IgD-negative memory B cell (primary cell): ENCODE data around the gene SPOPL. TPM values are rescaled to one million over a fixed set of nuclear protein-coding genes. Genes with fewer than 3 reads are reported as not detected.
"Not testable (repeated sequence)": the region's sequence is repeated elsewhere in the genome, so short reads cannot be mapped to it uniquely, and the experiment has no call there.

Source experiments
- H3K27ac Mint-ChIP-seq, 3 donors: one replicate each; pipeline ENCODE4 v1.8.0; 2020 to 2022; ENCODE audit warnings: mild to moderate bottlenecking in 3 of 3, mixed read lengths in 3 of 3, moderate library complexity in 1 of 3
- H3K27me3 Mint-ChIP-seq: one replicate; pipeline ENCODE4 v1.8.0; 2021; ENCODE audit warnings: mixed read lengths
- H3K36me3 Mint-ChIP-seq: one replicate; pipeline ENCODE4 v1.8.0; 2020; ENCODE audit warnings: mild to moderate bottlenecking, mixed read lengths
- H3K4me1 Mint-ChIP-seq, 3 donors: one replicate each; pipeline ENCODE4 v1.8.0; 2020 to 2022; ENCODE audit warnings: mixed read lengths in 3 of 3, mild to moderate bottlenecking in 1 of 3
- H3K4me3 Mint-ChIP-seq, 4 donors: one replicate each; pipeline ENCODE4 v1.8.0; 2020 to 2022; ENCODE audit warnings: mild to moderate bottlenecking in 4 of 4, mixed read lengths in 4 of 4, moderate library complexity in 3 of 4
- H3K9me3 Mint-ChIP-seq, 3 donors: one replicate each; pipeline ENCODE4 v1.8.0; 2020 to 2021; ENCODE audit warnings: mixed read lengths in 3 of 3, mild to moderate bottlenecking in 1 of 3
- polyA plus RNA-seq: library from polyadenylated mRNA; unstranded; fragments of 300-500 nt; fragmentation: Illumina TruSeq; gene quantifications from one replicate; pipeline ENCODE4 v1.2.3, GENCODE V29; 2021

SPOPL gene
- polyA plus RNA-seq, 1 donor from 2014 or later: 7.7 TPM

- Mint-ChIP-seq H3K4me3 (peak overlapping the region; percentile 98 to 100 (median 99)), H3K36me3 (peaks cover 4% of the 10 kb centered on the region), H3K27me3 (no peaks in the 10 kb centered on the region), H3K4me1 (peaks cover 31 to 49% (median 44%) of the 10 kb centered on the region in 3 donors), H3K27ac (peak overlapping the region; percentile 93 to 99 (median 97)), H3K9me3 (no peaks in the 10 kb centered on the region)
These were observed 1.5 kb downstream of the SPOPL start for GRCh38 chr2:138503087-138503442.

- Mint-ChIP-seq H3K27me3 (no peaks in the 10 kb centered on the region), H3K36me3 (peaks cover 4% of the 10 kb centered on the region), H3K4me3 (peak overlapping the region; percentile 98 to 100 (median 99)), H3K4me1 (peaks cover 31 to 51% (median 44%) of the 10 kb centered on the region in 3 donors), H3K27ac (peak overlapping the region; percentile 93 to 99 (median 97)), H3K9me3 (no peaks in the 10 kb centered on the region)
These were observed 2.1 kb downstream of the SPOPL start for GRCh38 chr2:138503652-138504051.

GRCh38 chr2:138504092-138504491 lies 2.5 kb downstream of the SPOPL start:
- peaks cover 31 to 54% (median 46%) of the 10 kb centered on the region in 3 donors for H3K4me1 Mint-ChIP-seq
- peak overlapping the region; percentile 93 to 99 (median 96) for H3K27ac Mint-ChIP-seq
- H3K9me3 Mint-ChIP-seq: no peaks in the 10 kb centered on the region
- H3K36me3 Mint-ChIP-seq: peaks cover 4% of the 10 kb centered on the region
- no peaks in the 10 kb centered on the region for H3K27me3 Mint-ChIP-seq
- peak overlapping the region; percentile 98 to 100 (median 99) for H3K4me3 Mint-ChIP-seq

- Mint-ChIP-seq H3K36me3 (peaks cover 6% of the 10 kb centered on the region), H3K27me3 (no peaks in the 10 kb centered on the region), H3K4me1 (peaks cover 34 to 57% (median 48%) of the 10 kb centered on the region in 3 donors), H3K9me3 (no peaks in the 10 kb centered on the region), H3K4me3 (peak overlapping the region; percentile 66 to 99 (median 98)), H3K27ac (peak overlapping the region; percentile 93 to 99 (median 96))
These were observed 3.1 kb downstream of the SPOPL start for GRCh38 chr2:138504546-138505235.

- peak overlapping the region in 1 of 4 donors; percentile 78 for H3K4me3 Mint-ChIP-seq
- H3K27me3 Mint-ChIP-seq: no peaks in the 10 kb centered on the region
- peaks cover 38 to 64% (median 48%) of the 10 kb centered on the region in 3 donors for H3K4me1 Mint-ChIP-seq
- H3K27ac Mint-ChIP-seq: no peak overlapping the region
- H3K36me3 Mint-ChIP-seq: peaks cover 10% of the 10 kb centered on the region
- H3K9me3 Mint-ChIP-seq: peaks cover 0 to 4% (median 2%) of the 10 kb centered on the region in 3 donors
These were observed 5.7 kb downstream of the SPOPL start for GRCh38 chr2:138507267-138507666.

GRCh38 chr2:138510319-138510718 lies 8.7 kb downstream of the SPOPL start:
- Mint-ChIP-seq H3K27ac (no peak overlapping the region), H3K4me1 (peaks cover 45 to 56% (median 54%) of the 10 kb centered on the region in 3 donors), H3K4me3 (peak overlapping the region in 2 of 4 donors; percentile 27 to 61), H3K27me3 (no peaks in the 10 kb centered on the region), H3K36me3 (peaks cover 13% of the 10 kb centered on the region), H3K9me3 (peaks cover 0 to 4% (median 2%) of the 10 kb centered on the region in 3 donors)

GRCh38 chr2:138512672-138513071 lies 11.1 kb downstream of the SPOPL start:
- H3K27me3 Mint-ChIP-seq: no peaks in the 10 kb centered on the region
- H3K4me3 Mint-ChIP-seq: peak overlapping the region in 2 of 4 donors; percentile 52 to 71
- H3K9me3 Mint-ChIP-seq: peaks cover 0 to 4% (median 2%) of the 10 kb centered on the region in 3 donors
- H3K4me1 Mint-ChIP-seq: peaks cover 45 to 52% (median 47%) of the 10 kb centered on the region in 3 donors
- peaks cover 12% of the 10 kb centered on the region for H3K36me3 Mint-ChIP-seq
- H3K27ac Mint-ChIP-seq: no peak overlapping the region

GRCh38 chr2:138514173-138514572 lies 12.6 kb downstream of the SPOPL start:
- Mint-ChIP-seq H3K27ac (no peak overlapping the region), H3K4me3 (no peak overlapping the region), H3K9me3 (peaks cover 0 to 4% (median 2%) of the 10 kb centered on the region in 3 donors), H3K36me3 (peaks cover 12% of the 10 kb centered on the region), H3K27me3 (no peaks in the 10 kb centered on the region), H3K4me1 (peaks cover 51 to 58% (median 51%) of the 10 kb centered on the region in 3 donors)

GRCh38 chr2:138515092-138515491 lies 13.5 kb downstream of the SPOPL start:
- peaks cover 0 to 2% (median 2%) of the 10 kb centered on the region in 3 donors for H3K9me3 Mint-ChIP-seq
- no peaks in the 10 kb centered on the region for H3K27me3 Mint-ChIP-seq
- H3K4me1 Mint-ChIP-seq: peaks cover 52 to 57% (median 53%) of the 10 kb centered on the region in 3 donors
- H3K27ac Mint-ChIP-seq: no peak overlapping the region
- H3K4me3 Mint-ChIP-seq: no peak overlapping the region
- H3K36me3 Mint-ChIP-seq: peaks cover 7% of the 10 kb centered on the region

- H3K36me3 Mint-ChIP-seq: peaks cover 7% of the 10 kb centered on the region
- H3K9me3 Mint-ChIP-seq: no peaks in the 10 kb centered on the region
- no peak overlapping the region for H3K27ac Mint-ChIP-seq
- H3K4me3 Mint-ChIP-seq: peak overlapping the region in 2 of 4 donors; percentile 10 to 72
- peaks cover 55 to 62% (median 56%) of the 10 kb centered on the region in 3 donors for H3K4me1 Mint-ChIP-seq
- no peaks in the 10 kb centered on the region for H3K27me3 Mint-ChIP-seq
These were observed 14.6 kb downstream of the SPOPL start for GRCh38 chr2:138516030-138516704.

- Mint-ChIP-seq H3K4me1 (peaks cover 62 to 80% (median 76%) of the 10 kb centered on the region in 3 donors), H3K4me3 (peak overlapping the region in 1 of 4 donors; percentile 34), H3K27ac (peak overlapping the region in 1 of 3 donors; percentile 24), H3K9me3 (no peaks in the 10 kb centered on the region), H3K36me3 (peaks cover 3% of the 10 kb centered on the region), H3K27me3 (no peaks in the 10 kb centered on the region)
These were observed 17.3 kb downstream of the SPOPL start for GRCh38 chr2:138518860-138519259.

GRCh38 chr2:138521821-138522220 lies 20.3 kb downstream of the SPOPL start:
- peak overlapping the region; percentile 18 to 63 (median 47) for H3K27ac Mint-ChIP-seq
- H3K4me3 Mint-ChIP-seq: peak overlapping the region in 2 of 4 donors; percentile 12 to 38
- peaks cover 52 to 63% (median 54%) of the 10 kb centered on the region in 3 donors for H3K4me1 Mint-ChIP-seq

GRCh38 chr2:138522556-138522955 lies 21.0 kb downstream of the SPOPL start:
- Mint-ChIP-seq H3K4me1 (peaks cover 56 to 66% (median 59%) of the 10 kb centered on the region in 3 donors), H3K36me3 (peaks cover 9% of the 10 kb centered on the region), H3K27ac (peak overlapping the region; percentile 2 to 96 (median 86)), H3K9me3 (peaks cover 1 to 8% (median 4%) of the 10 kb centered on the region in 3 donors), H3K4me3 (peak overlapping the region in 2 of 4 donors; percentile 50 to 84), H3K27me3 (no peaks in the 10 kb centered on the region)

More at GRCh38 chr2:138521821-138522220, 20.3 kb downstream of the SPOPL start:
- Mint-ChIP-seq H3K9me3 (peaks cover 1 to 8% (median 4%) of the 10 kb centered on the region in 3 donors), H3K27me3 (no peaks in the 10 kb centered on the region), H3K36me3 (peaks cover 9% of the 10 kb centered on the region)

GRCh38 chr2:138523018-138523672 lies 21.6 kb downstream of the SPOPL start:
- H3K9me3 Mint-ChIP-seq, H3K27me3 Mint-ChIP-seq, H3K36me3 Mint-ChIP-seq: not testable (repeated sequence)
- H3K4me3 Mint-ChIP-seq: peak overlapping the region in 2 of 4 donors; percentile 53 to 84
- H3K4me1 Mint-ChIP-seq: peaks cover 58 to 69% (median 61%) of the 10 kb centered on the region in 3 donors
- H3K27ac Mint-ChIP-seq: peak overlapping the region; percentile 2 to 96 (median 86)

GRCh38 chr2:138523673-138524042 lies 22.1 kb downstream of the SPOPL start:
- not testable (repeated sequence) for H3K36me3 Mint-ChIP-seq, H3K27me3 Mint-ChIP-seq, H3K9me3 Mint-ChIP-seq
- H3K4me1 Mint-ChIP-seq: peaks cover 59 to 70% (median 61%) of the 10 kb centered on the region in 3 donors
- H3K4me3 Mint-ChIP-seq: peak overlapping the region in 1 of 4 donors; percentile 78
- peak overlapping the region; percentile 46 to 96 (median 86) for H3K27ac Mint-ChIP-seq
